ENCODE results near the gene IPPK.
A peak's percentile ranks its signal among the peaks of the same experiment; 100 is the strongest.
"Not testable (repeated sequence)": the region's sequence is repeated elsewhere in the genome, so short reads cannot be mapped to it uniquely, and the experiment has no call there.

The IPPK gene

GRCh38 chr9:92573612-92574011 is 96.3 kb downstream of the IPPK start:
- not testable (repeated sequence) for DNase-seq

- DNase-seq = not testable (repeated sequence)
Observed at GRCh38 chr9:92571871-92572270, 98.1 kb downstream of the IPPK start.

- DNase-seq = peak; percentile 32
Observed at GRCh38 chr9:92564982-92565381, 104.9 kb downstream of the IPPK start.

GRCh38 chr9:92564504-92564903 is 105.4 kb downstream of the IPPK start:
- DNase-seq = peak; percentile 84
